Measurements from ENCODE around the gene OR13C8.
"Not testable (repeated sequence)": the region's sequence is repeated elsewhere in the genome, so short reads cannot be mapped to it uniquely, and the experiment has no call there.

- TF ChIP-seq ELF1 (IDR thresholded peaks at IDR 0.05); POLR2AphosphoS5 (IDR thresholded peaks at IDR 0.05; ENCODE audit: low read depth, low read length): not testable (repeated sequence)
Observed at GRCh38 chr9:104520241-104520640, 48.7 kb upstream of the OR13C8 start.

All from SK-N-SH (cell line).